H1 (cell line): ENCODE results near the gene CDCA5. TPM values are rescaled to one million over a fixed set of nuclear protein-coding genes. Genes with fewer than 3 reads are reported as not detected.

Experiments used
- SUZ12 ChIP-seq: fragments of 200-600 bp; sonication (generic); IDR thresholded peaks from 2 replicates; pipeline ENCODE4 v1.6.1; 2012; ENCODE audit warnings: mild to moderate bottlenecking, inconsistent platforms, low read length, moderate library complexity, mixed read lengths
- TAF1 ChIP-seq: IDR thresholded peaks from 2 replicates; pipeline ENCODE4 v1.6.1; 2011; ENCODE audit warnings: mild to moderate bottlenecking, low read depth, low read length
- polyA plus RNA-seq, 7 experiments: library from polyadenylated mRNA; depleted of rRNA in 3 of 7; stranded (reverse) in 5 of 7; unstranded in 2 of 7; fragments of >200 nt in 5 of 7; fragments of 200-250 nt in 2 of 7; gene quantifications; 1 replicate in 5 of 7; 2 replicates in 1 of 7; 4 replicates in 1 of 7; pipeline versions ENCODE4 v1.2.1 to v1.2.3, GENCODE V29; 2011 to 2013; ENCODE audit warnings: missing spikeins in 2 of 7, mixed read lengths in 2 of 7
- total RNA-seq: library from RNA; stranded (reverse); fragmentation: NEBNext Ultra II Directional; extraction: Animal tissue kit (Norgen Biotek cat#: 25700); gene quantifications from 2 replicates; pipeline ENCODE4 v1.2.1, GENCODE V29; 2021

The CDCA5 gene
- total and polyA plus RNA-seq, 2 of the 8 experiments (the other 6 are each of a cell fraction or from before 2014, with no cell fraction given) = 39.2 to 87.0 TPM

DNA sequence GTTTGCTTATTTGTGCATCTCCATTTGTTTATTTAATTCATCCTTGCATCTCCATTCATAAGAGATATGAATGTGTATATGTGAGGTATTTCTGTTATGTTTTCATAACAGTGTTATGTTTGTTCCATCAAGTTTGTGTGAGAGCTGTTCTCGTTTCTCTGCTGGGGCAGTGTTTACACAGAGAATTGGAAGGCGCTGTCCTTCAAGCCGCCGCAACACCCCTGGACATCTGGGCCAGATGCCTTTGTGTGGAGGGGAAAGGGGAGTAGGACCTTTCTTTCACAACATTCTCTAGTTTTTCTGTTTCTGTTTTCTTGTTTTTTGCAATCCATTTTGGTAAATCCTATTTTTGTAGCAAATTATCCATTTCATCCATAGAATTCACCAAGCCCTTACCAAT is 20.8 kb upstream of the CDCA5 start (continued):
- TF ChIP-seq TAF1 (no peak), SUZ12 (no peak)
- TF ChIP-seq, all 59 proteins: peak for 0
